Measurements from ENCODE around the gene EPAS1. TPM values are rescaled to one million over a fixed set of nuclear protein-coding genes. Genes with fewer than 3 reads are reported as not detected.

The EPAS1 gene
- polyA plus RNA-seq, 1 donor from 2014 or later: not detected

DNA sequence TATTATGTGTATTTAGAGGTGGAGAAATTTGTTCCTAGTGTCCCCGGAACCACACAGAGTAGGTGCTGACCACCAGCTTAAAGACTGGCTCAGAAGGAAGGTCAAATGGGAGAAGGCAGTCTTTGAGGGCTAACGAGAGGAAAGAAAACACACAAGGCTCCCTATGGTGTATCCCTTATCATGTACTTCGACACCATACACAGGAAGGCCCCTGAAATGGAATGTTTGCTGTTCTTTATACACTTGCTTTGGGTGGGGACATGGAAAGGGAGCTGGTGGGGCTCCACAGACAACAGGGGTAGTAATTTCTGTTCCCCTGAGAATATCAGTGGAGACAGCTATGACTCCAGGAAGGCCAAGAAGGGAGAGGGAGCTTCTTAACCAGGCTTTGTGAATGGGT, 6.0 kb downstream of the EPAS1 start:
- Mint-ChIP-seq H3K9me3 (peaks cover 0 to 6% (median 1%) of the 10 kb centered on the region in 3 donors), H3K27ac (no peak overlapping the region), H3K27me3 (peaks cover 60% of the 10 kb centered on the region), H3K36me3 (no peaks in the 10 kb centered on the region), H3K4me3 (no peak overlapping the region), H3K4me1 (peaks cover 9 to 12% (median 11%) of the 10 kb centered on the region in 3 donors)

DNA sequence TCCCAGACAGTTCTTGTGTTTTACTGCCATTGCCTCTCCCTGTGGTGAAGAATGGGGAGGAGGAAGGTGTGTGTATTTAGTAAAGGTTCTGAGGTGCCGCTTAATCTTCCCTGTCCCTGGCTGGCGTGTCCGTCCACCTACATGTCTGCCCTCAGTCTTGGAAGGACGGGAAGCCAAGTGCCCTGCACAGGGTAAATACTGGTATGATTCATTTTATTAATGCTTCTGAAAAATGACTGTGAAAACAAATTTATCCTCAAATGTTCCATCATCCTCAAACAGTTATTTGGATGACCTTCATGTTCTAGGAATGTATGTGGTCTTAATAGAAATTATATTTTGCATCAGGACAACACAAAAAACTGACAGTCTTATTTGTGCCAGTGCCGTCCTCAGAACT, 6.6 kb downstream of the EPAS1 start:
- H3K4me1 Mint-ChIP-seq: peaks cover 8 to 12% (median 11%) of the 10 kb centered on the region in 3 donors
- H3K36me3 Mint-ChIP-seq: no peaks in the 10 kb centered on the region
- peaks cover 56% of the 10 kb centered on the region for H3K27me3 Mint-ChIP-seq
- H3K27ac Mint-ChIP-seq: no peak overlapping the region
- peaks cover 0 to 6% (median 1%) of the 10 kb centered on the region in 3 donors for H3K9me3 Mint-ChIP-seq
- no peak overlapping the region for H3K4me3 Mint-ChIP-seq

DNA sequence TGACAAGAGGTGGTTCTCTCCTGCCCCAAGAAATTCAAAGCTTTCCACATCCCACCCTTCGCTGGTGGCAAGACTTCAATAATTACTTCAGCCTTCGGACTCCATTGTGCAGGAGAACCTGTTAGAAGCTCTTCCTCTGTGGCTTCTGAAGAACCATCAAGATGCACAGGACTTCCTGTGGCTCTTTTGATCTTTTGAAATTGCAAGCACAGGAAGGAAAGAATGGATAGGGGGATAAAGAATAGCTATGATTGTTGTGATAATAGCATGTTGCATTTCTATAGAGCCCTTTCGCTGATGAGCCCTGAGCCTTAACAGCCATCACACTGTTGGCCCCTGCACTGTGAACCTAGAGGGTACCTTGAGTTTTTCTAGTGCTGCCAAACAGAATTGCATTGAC, 7.4 kb downstream of the EPAS1 start:
- Mint-ChIP-seq H3K27me3 (peaks cover 48% of the 10 kb centered on the region), H3K4me1 (peaks cover under 1 to 5% (median 3%) of the 10 kb centered on the region in 3 donors), H3K4me3 (no peak overlapping the region), H3K36me3 (no peaks in the 10 kb centered on the region), H3K9me3 (peaks cover under 1 to 6% (median 2%) of the 10 kb centered on the region in 3 donors), H3K27ac (no peak overlapping the region)

DNA sequence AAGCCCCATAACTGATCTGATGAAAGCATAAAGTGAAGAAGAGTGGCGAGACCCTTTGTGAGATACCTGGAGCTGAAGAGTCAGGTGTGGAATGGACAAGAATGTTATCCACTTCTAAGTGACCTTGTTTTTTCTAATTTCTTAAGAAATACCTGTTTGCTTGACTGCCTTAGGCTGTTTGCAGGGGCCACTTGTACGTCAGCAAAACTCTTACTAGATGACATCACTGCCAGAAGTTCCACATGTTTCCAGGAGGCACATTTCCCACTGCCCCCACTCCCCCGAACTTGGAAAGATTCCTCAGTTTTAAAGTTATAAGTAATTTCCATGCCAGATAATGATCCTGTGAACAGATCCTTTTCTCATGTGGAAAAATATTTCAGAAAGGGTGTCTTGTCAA, 8.0 kb downstream of the EPAS1 start:
- Mint-ChIP-seq H3K4me3 (no peak overlapping the region), H3K4me1 (no peaks in the 10 kb centered on the region), H3K36me3 (no peaks in the 10 kb centered on the region), H3K27me3 (peaks cover 42% of the 10 kb centered on the region), H3K27ac (no peak overlapping the region), H3K9me3 (peaks cover 0 to 6% (median 2%) of the 10 kb centered on the region in 3 donors)

DNA sequence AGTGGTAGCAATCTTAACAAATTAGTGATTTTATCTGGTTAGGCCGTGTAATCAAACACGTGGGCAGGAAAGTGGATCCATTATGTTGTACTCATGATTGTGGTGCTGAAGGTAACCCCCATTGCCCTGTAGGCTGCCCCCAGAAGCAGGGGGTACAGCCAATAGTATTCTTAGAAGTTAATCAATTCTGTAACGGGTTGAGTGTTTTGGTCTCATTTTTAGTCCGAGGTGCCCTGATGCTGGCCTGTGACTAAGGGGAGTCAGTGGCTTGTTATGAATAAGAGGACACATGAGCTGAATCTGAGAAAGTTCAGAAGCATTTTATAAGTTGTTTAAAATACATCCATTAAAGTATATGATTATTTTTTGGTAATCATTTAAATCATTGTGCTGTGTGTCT, 8.6 kb downstream of the EPAS1 start:
- Mint-ChIP-seq H3K36me3 (no peaks in the 10 kb centered on the region), H3K4me1 (no peaks in the 10 kb centered on the region), H3K27ac (no peak overlapping the region), H3K4me3 (no peak overlapping the region), H3K9me3 (peaks cover 0 to 6% (median 2%) of the 10 kb centered on the region in 3 donors), H3K27me3 (peaks cover 39% of the 10 kb centered on the region)

DNA sequence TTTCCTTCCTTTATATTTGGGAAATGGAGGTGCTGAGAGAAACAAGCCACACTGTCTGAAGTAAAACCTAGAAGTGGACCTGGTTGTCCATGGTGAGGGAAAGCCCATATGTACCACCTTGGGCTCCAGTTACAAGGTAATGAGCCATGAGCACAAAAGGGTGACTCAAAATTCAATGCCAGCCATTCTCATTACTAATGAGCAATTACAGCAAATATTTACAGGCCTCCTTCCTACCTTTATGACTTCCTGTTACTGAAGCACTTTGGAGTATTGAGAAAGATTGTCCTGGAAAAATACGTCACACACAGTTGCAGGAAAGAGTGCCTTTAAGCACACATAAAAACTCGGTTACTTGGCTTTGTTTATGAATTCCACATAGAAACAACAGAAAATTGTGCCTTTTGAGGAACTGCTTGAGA, 9.1 kb downstream of the EPAS1 start:
- peaks cover 34% of the 10 kb centered on the region for H3K27me3 Mint-ChIP-seq
- H3K36me3 Mint-ChIP-seq: no peaks in the 10 kb centered on the region
- no peak overlapping the region for H3K4me3 Mint-ChIP-seq
- H3K27ac Mint-ChIP-seq: no peak overlapping the region
- H3K4me1 Mint-ChIP-seq: no peaks in the 10 kb centered on the region
- H3K9me3 Mint-ChIP-seq: peaks cover 0 to 6% (median 2%) of the 10 kb centered on the region in 3 donors

DNA sequence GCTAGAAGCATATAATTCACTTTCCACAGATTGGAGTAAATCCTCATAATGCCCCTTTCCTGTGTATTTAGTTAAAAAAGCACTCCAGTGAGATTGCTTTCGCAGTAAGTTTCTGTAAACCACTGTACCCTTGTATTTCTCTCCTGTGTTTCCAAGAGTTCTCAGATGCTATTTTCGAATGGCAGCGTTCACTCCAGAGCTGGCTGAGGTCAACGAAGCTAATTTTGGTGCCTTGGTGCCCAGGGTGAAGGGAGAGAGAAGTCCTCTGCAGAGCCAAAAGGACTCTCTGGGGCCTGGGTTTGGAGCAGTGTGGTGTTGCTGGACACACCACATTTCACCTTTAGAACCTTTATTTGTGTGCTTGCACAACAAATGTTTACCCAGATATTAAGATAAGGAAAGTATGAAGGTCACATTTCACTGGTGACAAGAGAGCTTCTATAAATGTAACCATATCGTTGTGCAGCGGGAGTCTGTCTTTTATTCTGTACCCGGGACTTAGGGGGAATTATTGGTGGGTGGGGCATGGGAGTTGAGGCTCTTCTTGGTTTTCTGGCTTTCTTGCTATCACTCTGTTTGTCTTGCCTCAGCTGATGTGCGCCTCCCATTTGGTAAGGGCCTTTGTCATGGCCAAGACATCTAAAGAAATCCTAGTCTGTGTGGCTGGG, 9.9 kb downstream of the EPAS1 start:
- peaks cover 28% of the 10 kb centered on the region for H3K27me3 Mint-ChIP-seq
- H3K4me1 Mint-ChIP-seq: no peaks in the 10 kb centered on the region
- H3K36me3 Mint-ChIP-seq: no peaks in the 10 kb centered on the region
- H3K9me3 Mint-ChIP-seq: peaks cover 0 to 6% (median 2%) of the 10 kb centered on the region in 3 donors
- no peak overlapping the region for H3K4me3 Mint-ChIP-seq
- no peak overlapping the region for H3K27ac Mint-ChIP-seq

DNA sequence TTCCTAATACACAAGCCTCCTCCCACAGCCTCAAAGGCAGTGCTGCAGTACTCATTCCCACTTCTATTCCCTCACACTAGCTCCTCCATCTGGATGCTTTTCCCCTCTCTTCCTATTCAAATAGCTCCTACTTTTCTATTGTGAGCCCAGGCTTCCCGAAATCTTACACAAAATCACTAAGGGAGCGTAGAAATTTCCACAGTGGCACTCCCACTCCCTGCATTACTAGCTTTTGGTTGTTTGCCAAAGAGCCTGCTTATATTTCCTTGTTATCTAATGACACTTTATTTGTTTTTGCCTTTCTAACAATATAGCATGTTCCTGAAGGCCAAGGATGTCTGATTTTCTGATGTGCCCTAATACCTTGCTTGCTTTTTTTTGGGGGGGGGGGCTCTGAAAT, 10.9 kb downstream of the EPAS1 start:
- Mint-ChIP-seq H3K4me1 (no peaks in the 10 kb centered on the region), H3K27ac (peak overlapping the region in 1 of 3 donors; percentile 47), H3K27me3 (peaks cover 24% of the 10 kb centered on the region), H3K4me3 (no peak overlapping the region), H3K9me3 (peaks cover 0 to 6% (median 2%) of the 10 kb centered on the region in 3 donors), H3K36me3 (no peaks in the 10 kb centered on the region)

DNA sequence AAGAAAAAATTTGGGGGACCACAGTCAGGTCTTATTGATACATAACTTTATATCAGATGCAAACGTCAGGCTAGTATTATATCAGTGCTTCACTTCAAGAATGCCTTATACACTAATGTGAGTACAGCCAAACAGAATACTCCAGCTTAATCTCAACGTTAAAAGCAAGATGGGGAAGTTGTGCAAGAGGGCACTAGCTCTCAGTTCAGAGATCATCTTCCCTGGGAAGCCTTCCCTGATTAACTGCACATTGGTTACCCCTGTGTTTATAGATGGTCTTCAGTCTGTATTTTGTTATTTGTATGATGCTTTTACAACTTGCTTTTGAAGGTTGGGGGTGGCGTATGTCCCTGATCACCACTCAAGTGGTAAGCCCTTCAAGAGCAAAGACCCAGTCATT, 11.4 kb downstream of the EPAS1 start:
- Mint-ChIP-seq H3K4me1 (no peaks in the 10 kb centered on the region), H3K9me3 (peaks cover 0 to 6% (median 2%) of the 10 kb centered on the region in 3 donors), H3K36me3 (no peaks in the 10 kb centered on the region), H3K4me3 (no peak overlapping the region), H3K27me3 (peaks cover 21% of the 10 kb centered on the region), H3K27ac (no peak overlapping the region)

DNA sequence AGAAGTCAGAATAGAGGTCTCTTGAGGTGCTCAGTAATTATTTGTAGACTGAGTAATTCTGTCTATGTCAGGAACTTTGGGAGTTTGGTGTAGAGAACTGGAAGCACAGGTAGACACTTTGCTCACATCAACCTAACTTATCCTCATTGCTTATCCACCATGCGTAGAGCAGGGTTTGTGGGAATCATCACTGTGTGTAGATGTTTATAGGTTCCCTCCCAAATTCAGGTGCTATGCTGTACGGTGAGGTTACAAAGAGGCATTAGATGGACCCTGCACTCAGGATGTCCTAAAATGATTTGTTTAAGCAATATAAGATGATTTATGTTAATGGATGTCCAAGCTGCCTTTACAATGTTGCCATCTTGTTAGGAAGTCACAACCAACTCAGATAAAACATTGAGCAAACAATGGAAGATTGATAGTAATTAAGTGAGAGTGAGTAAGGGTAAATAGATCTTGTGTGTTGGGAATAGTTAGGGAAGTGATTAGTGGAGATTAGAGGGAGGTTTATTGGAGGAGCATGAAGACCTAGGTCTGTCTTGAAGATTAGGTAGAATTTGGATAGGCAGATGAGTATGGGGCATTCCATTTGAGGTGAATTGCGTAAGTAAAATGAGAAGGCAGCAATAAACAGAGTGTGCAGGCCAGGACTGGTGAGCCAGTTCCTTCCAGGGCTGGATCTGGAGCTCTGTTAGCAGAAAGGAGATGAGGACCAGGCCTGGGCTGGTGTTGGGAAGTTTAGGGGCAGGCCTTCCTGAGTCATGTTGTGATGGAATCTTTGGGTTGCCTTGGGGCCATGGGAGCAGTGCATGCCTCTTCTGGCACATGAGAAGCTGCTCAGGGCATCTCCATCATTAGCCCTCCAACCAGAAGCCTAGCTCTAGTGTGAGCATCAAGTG, 12.1 kb downstream of the EPAS1 start:
- no peaks in the 10 kb centered on the region for H3K4me1 Mint-ChIP-seq

DNA sequence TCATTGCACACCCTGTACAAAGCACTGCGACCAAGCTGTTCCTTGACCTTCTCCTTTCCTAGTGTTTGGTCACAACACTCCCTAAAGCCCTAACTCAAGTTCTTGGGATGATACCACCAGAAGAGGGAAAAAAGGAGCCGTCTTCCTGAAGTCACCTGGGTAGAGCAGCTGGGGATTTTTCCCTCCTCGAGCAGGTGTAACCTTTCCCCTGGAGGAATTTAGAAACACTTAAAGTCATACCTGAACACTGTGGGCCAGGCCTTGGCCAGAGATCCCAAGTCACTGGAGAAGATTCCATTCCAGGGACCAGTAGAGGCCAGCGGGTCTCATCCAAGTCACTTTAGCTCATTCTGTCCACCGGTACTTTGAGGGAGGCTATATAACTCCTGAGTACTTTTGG, 13.2 kb downstream of the EPAS1 start:
- H3K27ac Mint-ChIP-seq: no peak overlapping the region
- peaks cover 15% of the 10 kb centered on the region for H3K27me3 Mint-ChIP-seq
- H3K36me3 Mint-ChIP-seq: no peaks in the 10 kb centered on the region
- H3K9me3 Mint-ChIP-seq: peaks cover 0 to 2% (median 0%) of the 10 kb centered on the region in 3 donors
- H3K4me3 Mint-ChIP-seq: no peak overlapping the region
- no peaks in the 10 kb centered on the region for H3K4me1 Mint-ChIP-seq

More for the DNA sequence above, 12.1 kb downstream of the EPAS1 start:
- no peaks in the 10 kb centered on the region for H3K36me3 Mint-ChIP-seq
- H3K27me3 Mint-ChIP-seq: peaks cover 19% of the 10 kb centered on the region
- H3K4me3 Mint-ChIP-seq: no peak overlapping the region
- H3K27ac Mint-ChIP-seq: no peak overlapping the region
- H3K9me3 Mint-ChIP-seq: peaks cover 0 to 6% (median 2%) of the 10 kb centered on the region in 3 donors

DNA sequence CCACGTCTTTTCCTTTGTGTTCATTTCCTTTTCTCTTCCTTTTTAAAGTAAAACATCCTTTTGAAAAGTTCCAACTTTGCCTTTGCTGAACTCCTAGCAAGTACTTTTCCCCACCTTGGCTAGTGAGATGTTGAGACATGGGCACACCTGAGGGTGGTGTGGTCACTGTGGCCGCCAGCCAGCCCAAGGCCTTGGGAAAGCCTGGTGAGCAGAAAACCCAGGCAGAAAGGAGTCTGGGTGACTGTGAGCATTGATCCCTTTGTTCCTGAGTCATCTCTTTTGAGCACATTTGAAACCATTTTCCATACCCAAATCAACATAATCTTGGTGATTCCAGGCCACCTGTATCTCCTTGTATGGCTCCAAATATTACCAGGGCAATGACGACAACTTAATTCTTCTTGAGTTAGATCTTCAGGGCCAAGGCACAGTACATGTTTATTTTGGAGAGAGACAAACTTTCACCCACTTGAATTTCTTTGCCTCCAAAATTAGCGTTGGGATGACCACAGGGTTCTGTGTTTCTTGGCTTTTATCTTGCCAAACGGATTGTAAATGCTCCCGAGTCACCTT, 14.5 kb downstream of the EPAS1 start:
- Mint-ChIP-seq H3K9me3 (peaks cover 0 to 2% (median 0%) of the 10 kb centered on the region in 3 donors), H3K4me3 (no peak overlapping the region), H3K27me3 (peaks cover 16% of the 10 kb centered on the region), H3K4me1 (no peaks in the 10 kb centered on the region), H3K36me3 (no peaks in the 10 kb centered on the region), H3K27ac (no peak overlapping the region)

DNA sequence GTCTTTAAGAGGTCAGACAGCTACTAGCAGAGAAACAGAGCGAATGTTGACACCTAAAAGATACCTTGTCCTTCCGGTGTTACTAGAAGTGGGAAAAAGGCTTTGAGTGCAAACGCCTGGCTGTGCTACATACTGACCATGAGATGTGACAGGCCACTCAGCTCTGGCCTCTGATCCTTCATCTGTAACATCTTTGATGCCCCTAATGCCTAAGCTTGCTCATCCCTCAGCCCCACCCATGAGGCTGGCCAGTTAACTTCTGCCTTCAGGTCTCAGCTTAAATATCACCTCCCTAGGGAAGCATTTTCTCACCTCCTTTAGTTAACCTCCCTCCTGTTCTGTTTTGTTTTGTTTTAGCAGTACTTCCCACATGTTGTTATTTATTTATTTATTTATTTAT, 15.9 kb downstream of the EPAS1 start:
- Mint-ChIP-seq H3K27me3 (peaks cover 16% of the 10 kb centered on the region), H3K4me3 (peak overlapping the region in 1 of 4 donors; percentile 42), H3K36me3 (no peaks in the 10 kb centered on the region), H3K9me3 (peaks cover 0 to 2% (median 0%) of the 10 kb centered on the region in 3 donors), H3K27ac (no peak overlapping the region), H3K4me1 (no peaks in the 10 kb centered on the region)

DNA sequence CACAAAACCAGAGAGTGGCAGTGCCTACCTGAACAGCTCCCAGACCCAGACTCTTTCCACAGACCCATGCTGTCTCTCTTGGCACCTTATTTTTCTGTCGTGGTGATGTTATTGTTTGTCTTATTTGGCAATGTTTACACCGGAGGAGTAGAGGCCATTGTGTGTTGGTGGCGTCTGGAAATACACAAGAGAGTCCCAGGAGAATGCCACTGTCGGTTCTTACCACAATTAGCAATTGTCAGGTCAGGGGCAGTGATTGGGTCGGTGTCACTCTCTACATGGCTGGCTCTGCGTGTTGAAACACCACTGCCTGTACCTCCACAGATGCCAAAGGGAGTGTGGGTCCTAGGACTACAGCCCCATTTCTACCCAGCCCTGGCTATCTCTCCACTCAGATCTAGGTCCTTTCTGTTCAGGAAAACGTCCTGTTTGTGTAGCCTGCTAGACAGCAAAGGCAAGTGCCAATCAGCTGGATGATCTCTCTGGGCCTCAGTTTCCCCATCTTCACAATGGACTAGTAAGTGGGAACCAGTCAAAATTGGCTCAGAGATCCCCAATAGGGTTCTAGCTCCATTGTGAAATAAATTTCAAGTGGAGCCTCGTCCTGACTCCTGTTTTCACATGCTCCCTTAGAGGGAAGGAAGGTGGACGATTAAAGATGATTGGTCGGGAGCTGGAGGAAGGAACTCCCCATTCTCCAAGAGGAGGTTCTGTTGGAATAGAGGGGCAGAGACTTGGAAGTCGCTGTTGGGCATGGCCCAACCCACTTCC, 17.0 kb downstream of the EPAS1 start:
- Mint-ChIP-seq H3K27ac (no peak overlapping the region), H3K4me3 (no peak overlapping the region), H3K9me3 (peaks cover 0 to under 1% (median 0%) of the 10 kb centered on the region in 3 donors), H3K36me3 (no peaks in the 10 kb centered on the region), H3K27me3 (peaks cover 16% of the 10 kb centered on the region), H3K4me1 (peaks cover 0 to 2% (median 0%) of the 10 kb centered on the region in 3 donors)

All from IgD-negative memory B cell (primary cell).